Body of pancreas (tissue), 4 donors: ENCODE data around the gene HSPA12B. TPM values are rescaled to one million over a fixed set of nuclear protein-coding genes. Genes with fewer than 3 reads are reported as not detected.

Experiments used
- ATAC-seq: fragments of 150-250 bp; one replicate; pipeline ENCODE4 v1.9.1; 2016
- DNase-seq, 4 donors: peaks; one replicate each; pipeline ENCODE4 v3.0.0-alpha.2; 2019
- H3K27ac ChIP-seq, 4 donors: fragments of 200-600 bp; sonication (generic); 1 replicate in 3 of 4; 2 replicates in 1 of 4; pipeline versions ENCODE4 v1.5.1 to v1.6.1; 2016 to 2019; ENCODE audit warnings: mild to moderate bottlenecking in 1 of 4, mixed read lengths in 1 of 4, moderate library complexity in 1 of 4
- H3K27me3 ChIP-seq, 2 donors: fragments of 200-600 bp; sonication (generic); one replicate each; pipeline ENCODE4 v1.6.0; 2016; ENCODE audit warnings: mild to moderate bottlenecking in 1 of 2
- H3K36me3 ChIP-seq, 2 donors: fragments of 200-600 bp; sonication (generic); replicated peaks in 1 of 2; 2 replicates each; pipeline ENCODE4 v1.5.1; 2016; ENCODE audit warnings: low read depth in 2 of 2; ENCODE audit not compliant: insufficient read depth in 1 of 2
- H3K4me1 ChIP-seq: fragments of 200-600 bp; sonication (generic); one replicate; pipeline ENCODE4 v1.6.0; 2016
- H3K4me3 ChIP-seq, 2 donors: fragments of 200-600 bp; sonication (generic); 1 replicate in 1 of 2; 2 replicates in 1 of 2; pipeline ENCODE4 v1.5.1; 2016 to 2019
- H3K9me3 ChIP-seq, 3 donors: fragments of 200-600 bp; sonication (generic); 1 replicate in 2 of 3; 2 replicates in 1 of 3; pipeline ENCODE4 v1.5.1; 2016
- POLR2A ChIP-seq, 3 donors: fragments of 450-650 bp; IDR thresholded peaks; one replicate each; pipeline ENCODE4 v1.6.1; 2016; ENCODE audit warnings: antibody characterized with exemption in 3 of 3, mild to moderate bottlenecking in 2 of 3
- WGBS, 2 donors: methylation state at CpG; one replicate each; pipeline ENCODE4 v1.1.5; 2017; 5-methylcytosine and 5-hydroxymethylcytosine counted together
- intact Hi-C: fragments of 100-400 bp; cut with DNase I; formaldehyde crosslinking; loops from one replicate; pipeline ENCODE4 v1.15.1; 2023
- total RNA-seq, 2 donors: library from RNA; depleted of rRNA; stranded (reverse); fragments of >200 nt; gene quantifications; one replicate each; pipeline ENCODE4 v1.1.0, GENCODE V29; 2016
- TF ChIP-seq, protein P1 (sequence below), 7 experiments: fragments of 450-650 bp in 4 of 7; fragments of 200-600 bp in 3 of 7; sonication (generic) in 3 of 7; IDR thresholded peaks; one replicate each; pipeline ENCODE4 v1.5.1; 2016 to 2019; ENCODE audit warnings: antibody characterized with exemption in 7 of 7

The HSPA12B gene
- total RNA-seq, 2 donors from 2014 or later = 3.3 to 4.4 TPM

- no peak overlapping the region for H3K27ac ChIP-seq
- no peak for DNase-seq
Observed at GRCh38 chr20:3729378-3729777, 3.1 kb upstream of the HSPA12B start.

GRCh38 chr20:3729811-3730540 lies 2.5 kb upstream of the HSPA12B start:
- no peak for ATAC-seq

More at GRCh38 chr20:3729378-3729777, 3.1 kb upstream of the HSPA12B start:
- H3K27me3 ChIP-seq = no peaks in the 10 kb centered on the region
- no peak for ATAC-seq
- H3K36me3 ChIP-seq = no peaks in the 10 kb centered on the region
- H3K4me3 ChIP-seq = no peak overlapping the region
- 77 to 85% methylated on average over 5 to 6 of the region's 6 CpGs for WGBS, 2 donors
- H3K9me3 ChIP-seq = no peaks in the 10 kb centered on the region
- TF ChIP-seq POLR2A (IDR thresholded peaks at IDR 0.05) = no peak
- TF ChIP-seq, protein P1, sequence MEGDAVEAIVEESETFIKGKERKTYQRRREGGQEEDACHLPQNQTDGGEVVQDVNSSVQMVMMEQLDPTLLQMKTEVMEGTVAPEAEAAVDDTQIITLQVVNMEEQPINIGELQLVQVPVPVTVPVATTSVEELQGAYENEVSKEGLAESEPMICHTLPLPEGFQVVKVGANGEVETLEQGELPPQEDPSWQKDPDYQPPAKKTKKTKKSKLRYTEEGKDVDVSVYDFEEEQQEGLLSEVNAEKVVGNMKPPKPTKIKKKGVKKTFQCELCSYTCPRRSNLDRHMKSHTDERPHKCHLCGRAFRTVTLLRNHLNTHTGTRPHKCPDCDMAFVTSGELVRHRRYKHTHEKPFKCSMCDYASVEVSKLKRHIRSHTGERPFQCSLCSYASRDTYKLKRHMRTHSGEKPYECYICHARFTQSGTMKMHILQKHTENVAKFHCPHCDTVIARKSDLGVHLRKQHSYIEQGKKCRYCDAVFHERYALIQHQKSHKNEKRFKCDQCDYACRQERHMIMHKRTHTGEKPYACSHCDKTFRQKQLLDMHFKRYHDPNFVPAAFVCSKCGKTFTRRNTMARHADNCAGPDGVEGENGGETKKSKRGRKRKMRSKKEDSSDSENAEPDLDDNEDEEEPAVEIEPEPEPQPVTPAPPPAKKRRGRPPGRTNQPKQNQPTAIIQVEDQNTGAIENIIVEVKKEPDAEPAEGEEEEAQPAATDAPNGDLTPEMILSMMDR (IDR thresholded peaks at IDR 0.05) = no peak
- intact Hi-C loops = no loop called here
- peaks cover 4% of the 10 kb centered on the region for H3K4me1 ChIP-seq

GRCh38 chr20:3730803-3731672 lies 1.4 kb upstream of the HSPA12B start:
- ATAC-seq (no peak), DNase-seq (no peak)
- H3K36me3 ChIP-seq = no peaks in the 10 kb centered on the region
- peaks cover 14% of the 10 kb centered on the region for H3K4me1 ChIP-seq
- TF ChIP-seq, protein P1 (IDR thresholded peaks at IDR 0.05) = no peak
- TF ChIP-seq POLR2A (IDR thresholded peaks at IDR 0.05) = no peak
- H3K4me3 ChIP-seq = no peak overlapping the region
- no peaks in the 10 kb centered on the region for H3K27me3 ChIP-seq
- intact Hi-C loops = no loop called here
- 78 to 86% methylated on average over 12 of the region's 12 CpGs for WGBS, 2 donors
- no peak overlapping the region for H3K27ac ChIP-seq
- no peaks in the 10 kb centered on the region for H3K9me3 ChIP-seq

More at GRCh38 chr20:3729811-3730540, 2.5 kb upstream of the HSPA12B start:
- Histone ChIP-seq H3K36me3 (no peaks in the 10 kb centered on the region), H3K4me3 (no peak overlapping the region), H3K27me3 (no peaks in the 10 kb centered on the region), H3K27ac (no peak overlapping the region), H3K9me3 (no peaks in the 10 kb centered on the region), H3K4me1 (peaks cover 4% of the 10 kb centered on the region)
- WGBS, 2 donors = 65% methylated on average over 7 of the region's 8 CpGs
- intact Hi-C loops = no loop called here
- DNase-seq = no peak
- TF ChIP-seq, protein P1 (IDR thresholded peaks at IDR 0.05) = no peak
- no peak for TF ChIP-seq POLR2A (IDR thresholded peaks at IDR 0.05)

- no peak overlapping the region for H3K4me3 ChIP-seq
- no peak for TF ChIP-seq POLR2A (IDR thresholded peaks at IDR 0.05)
- TF ChIP-seq, protein P1 (IDR thresholded peaks at IDR 0.05) = no peak
Observed at GRCh38 chr20:3731944-3732326, 550 bp upstream of the HSPA12B start.

More at GRCh38 chr20:3731944-3732326, 550 bp upstream of the HSPA12B start:
- intact Hi-C loops = no loop called here
- no peak for ATAC-seq
- Histone ChIP-seq H3K27ac (no peak overlapping the region), H3K4me1 (peaks cover 19% of the 10 kb centered on the region), H3K36me3 (no peaks in the 10 kb centered on the region), H3K9me3 (no peaks in the 10 kb centered on the region), H3K27me3 (no peaks in the 10 kb centered on the region)
- 68% methylated on average over 15 of the region's 16 CpGs; no CpG with 5 or more reads in 1 of the 2 donors for WGBS, 2 donors
- DNase-seq = no peak
